ENCODE results near the gene ZNF296.
"Not testable (repeated sequence)": the region's sequence is repeated elsewhere in the genome, so short reads cannot be mapped to it uniquely, and the experiment has no call there.

The ZNF296 gene

DNA sequence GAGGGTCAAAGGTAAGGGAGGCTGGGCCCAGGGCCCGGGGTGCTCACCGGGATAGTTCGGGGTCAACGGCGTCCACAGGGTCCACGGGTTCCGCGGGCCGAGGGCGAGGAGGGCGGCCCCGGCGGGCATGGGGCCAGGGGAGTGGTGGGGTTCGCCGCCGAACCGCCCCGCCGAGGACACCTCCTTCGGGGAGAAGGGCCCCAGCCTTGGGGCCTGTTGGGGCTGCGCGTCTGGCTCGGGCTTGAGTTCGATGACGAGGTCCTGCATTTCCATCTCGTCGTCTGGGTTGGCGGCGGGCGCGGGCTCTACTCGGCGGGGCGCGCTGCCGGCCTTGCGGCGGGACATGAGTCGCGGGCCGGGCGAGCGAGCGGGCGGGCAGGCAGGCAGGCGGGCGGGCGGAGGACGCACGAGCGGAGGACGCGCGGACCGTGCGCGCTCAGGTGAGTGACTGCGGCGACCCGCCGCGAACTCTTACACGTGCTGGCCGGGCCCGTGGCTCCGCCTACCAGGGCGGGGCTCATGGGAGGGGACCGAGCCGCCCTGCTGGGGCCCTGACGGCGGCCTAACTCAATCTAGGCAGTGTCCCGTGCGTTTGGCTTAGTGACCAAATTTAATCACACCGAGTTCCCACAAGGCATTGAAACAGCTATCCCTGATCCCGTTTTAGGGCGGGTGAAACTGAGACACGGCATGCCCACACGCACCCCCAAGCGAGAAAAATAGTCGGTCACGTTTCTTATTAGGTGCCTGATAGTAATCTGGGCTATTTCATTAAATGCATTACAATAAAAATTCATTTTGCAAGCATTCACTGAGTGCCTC lies at the start of gene ZNF296:
ZNF296 (minus strand) TSS at position 450 of the 822 bp plus-strand sequence; CDS start at position 345, 105 bp downstream.
- DNase-seq = peak; percentile 75 to 84

DNA sequence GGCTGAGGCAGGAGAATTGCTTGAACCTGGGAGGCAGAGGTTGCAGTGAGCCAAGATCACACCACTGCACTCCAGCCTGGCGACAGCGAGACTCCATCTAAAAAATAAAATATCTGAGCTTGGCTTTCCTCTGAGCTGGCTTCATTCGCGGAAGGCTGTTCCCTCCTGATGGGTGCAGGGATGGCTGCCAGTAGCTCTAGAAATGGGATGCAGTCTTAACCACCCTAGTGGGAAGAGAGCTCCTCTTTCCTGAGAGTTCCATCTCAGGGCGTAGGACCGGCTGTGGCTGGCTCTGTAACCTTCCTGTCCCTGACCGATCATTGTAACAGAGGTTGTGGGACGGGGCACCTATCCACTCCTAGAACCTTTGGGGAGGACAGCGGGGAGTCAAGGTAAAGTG lies 49.1 kb upstream of the ZNF296 start:
- DNase-seq = no peak

DNA sequence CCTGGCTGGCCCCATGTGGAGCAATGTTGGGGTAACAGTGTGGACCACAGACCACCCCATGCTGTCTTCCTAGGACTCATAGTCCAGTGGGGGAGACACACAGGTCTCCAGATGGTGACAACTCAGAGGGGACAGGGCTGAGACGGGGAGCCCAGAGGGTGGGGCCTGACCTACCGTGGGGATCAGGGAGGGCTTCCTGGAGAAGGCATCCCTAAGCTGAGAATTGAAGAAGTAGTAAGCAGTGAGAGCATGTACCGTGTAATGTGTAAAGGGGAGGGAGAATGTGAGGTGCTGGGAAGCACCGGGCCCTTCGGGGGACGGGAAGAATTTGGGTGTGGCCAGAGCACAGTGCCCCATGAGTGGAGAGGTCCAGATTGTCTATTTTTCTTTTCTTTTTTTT lies 47.7 kb upstream of the ZNF296 start:
- DNase-seq = no peak

DNA sequence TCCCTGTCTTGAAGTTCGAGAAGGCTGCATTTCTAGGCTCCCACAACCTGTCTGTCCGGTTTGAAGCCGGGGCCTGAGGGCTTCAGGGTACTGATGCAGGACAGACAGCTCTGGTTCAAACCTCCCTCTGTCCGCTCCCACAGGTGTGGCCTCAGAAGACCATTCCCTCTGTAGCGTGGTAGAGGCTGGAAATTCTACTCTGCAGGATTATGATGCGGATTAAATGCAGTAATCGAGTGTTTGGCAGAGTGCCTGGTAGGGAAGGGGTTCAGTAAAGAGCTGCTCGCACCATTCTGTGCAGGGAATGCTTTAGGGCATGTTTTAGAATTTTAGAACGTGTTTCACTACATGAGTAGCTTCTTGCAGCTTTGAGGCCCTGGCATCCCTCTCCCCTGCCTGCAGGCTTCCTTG lies 47.2 kb upstream of the ZNF296 start:
- DNase-seq = no peak

DNA sequence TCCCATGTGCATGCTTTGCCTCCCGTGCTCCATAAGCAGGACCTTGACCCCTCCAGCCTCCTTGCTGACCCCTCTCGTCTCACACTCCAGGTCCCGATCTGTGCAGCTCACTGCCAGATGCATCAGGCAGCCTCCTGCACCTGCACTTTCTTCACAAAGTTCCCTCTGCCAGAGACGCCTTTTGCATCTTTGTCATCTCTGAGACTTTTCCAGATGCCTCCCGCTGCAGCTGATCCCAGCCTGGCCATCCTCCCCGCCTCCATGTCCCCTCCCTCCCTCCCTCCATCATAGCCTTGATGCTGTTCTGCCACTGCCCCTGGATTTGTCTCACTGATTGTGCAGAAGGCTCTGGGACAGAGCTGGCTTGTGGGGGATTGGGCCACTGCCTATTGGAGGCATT lies 46.6 kb upstream of the ZNF296 start:
- no peak for DNase-seq

DNA sequence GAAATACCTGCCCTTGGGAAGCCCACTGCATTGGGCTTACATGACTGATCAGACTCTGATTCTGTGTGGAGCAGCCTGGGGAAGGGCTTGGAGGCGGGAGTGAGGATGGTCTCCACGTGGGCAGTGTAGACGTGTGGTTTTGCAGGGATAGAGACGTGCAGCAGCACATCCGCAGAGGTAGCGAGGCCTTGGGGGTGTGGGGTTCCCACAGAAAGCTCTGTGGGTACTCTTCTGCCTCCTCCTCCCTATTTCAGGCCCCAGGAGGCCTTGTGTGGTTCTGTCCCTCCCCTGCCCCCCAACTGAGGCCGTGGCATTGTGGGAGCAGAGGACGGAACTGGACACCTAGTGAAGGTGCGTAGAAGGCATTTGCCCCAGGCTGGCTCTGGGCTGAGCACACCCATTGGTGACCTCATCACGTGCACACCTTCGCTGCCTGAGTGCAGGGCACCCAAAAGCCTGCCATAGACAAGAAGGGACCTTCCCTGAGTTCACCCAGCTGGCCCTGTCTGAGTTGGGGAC lies 45.6 kb upstream of the ZNF296 start:
- DNase-seq = no peak

DNA sequence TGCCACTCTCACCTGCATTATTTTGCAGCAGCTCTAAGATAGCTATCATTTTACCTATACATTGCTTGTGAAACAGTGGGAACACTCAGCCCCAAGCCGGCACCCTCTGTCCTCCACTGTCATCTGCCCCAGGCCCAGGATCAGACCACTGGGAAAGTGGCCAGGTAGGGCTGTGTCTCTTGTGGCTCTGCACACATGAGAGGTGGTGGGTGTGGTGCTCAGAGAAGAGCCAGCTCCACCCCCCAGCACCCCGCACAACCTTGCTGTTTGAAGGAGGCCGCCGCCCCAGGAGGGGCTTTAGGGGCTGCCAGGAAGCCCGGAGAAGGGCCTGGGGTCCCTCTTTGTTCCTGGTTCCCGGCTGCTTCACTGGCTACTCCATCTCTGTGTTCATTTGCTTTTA lies 43.3 kb upstream of the ZNF296 start:
- DNase-seq = no peak

DNA sequence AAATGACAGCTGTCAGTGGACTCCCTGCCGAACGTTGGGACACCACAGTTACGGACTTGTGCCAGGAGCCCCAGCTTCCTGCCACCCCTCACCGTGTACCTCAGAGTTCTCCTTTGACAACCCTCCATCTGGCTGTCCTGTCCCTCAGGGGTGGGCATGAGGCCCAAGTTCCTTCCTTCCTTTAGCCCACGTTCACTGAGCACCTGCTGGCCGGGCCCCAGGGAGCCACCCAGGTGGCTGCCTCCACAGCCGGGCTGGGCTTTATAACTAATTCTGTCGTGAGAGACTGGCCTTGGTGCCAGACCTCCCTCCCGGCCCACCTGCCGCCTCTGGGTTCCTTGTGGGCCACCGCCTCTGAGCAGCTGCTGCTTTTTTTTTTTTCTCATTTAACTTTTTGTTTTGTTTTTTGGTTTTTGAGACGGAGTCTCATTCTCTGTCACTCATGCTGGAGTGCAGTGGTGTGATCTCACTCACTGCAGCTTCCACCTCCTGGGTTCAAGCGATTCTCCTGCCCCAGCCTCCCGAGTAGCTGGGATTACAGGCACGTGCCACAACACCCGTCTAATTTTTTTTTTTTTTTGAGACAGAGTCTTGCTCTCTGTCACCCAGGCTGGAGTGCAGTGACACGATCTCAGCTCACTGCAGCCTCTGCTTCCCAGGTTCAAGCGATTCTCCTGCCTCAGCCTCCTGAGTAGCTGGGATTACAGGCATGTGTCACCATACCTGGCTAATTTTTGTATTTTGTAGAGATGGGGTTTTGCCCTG lies 42.5 kb upstream of the ZNF296 start:
- not testable (repeated sequence) for DNase-seq

DNA sequence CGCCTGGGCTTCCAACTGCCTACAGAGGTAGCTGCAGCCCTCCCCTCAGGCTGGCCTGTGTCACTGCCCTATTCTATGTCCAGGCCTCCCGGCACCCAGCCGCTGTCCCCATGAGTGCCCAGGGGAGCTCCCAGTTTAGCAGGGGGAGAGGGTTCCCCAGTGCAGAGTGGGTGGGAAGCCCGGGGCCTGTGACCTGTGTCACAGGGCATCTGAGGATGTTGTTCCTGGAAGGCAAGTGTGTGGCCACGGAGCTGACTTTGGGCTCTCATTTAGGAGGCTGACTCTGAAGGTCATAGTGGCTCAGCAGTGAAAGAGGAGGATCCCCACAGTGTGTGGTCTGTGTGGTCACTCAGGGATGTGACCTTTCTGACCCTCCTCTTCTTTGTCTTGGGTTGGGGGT lies 41.8 kb upstream of the ZNF296 start:
- no peak for DNase-seq

DNA sequence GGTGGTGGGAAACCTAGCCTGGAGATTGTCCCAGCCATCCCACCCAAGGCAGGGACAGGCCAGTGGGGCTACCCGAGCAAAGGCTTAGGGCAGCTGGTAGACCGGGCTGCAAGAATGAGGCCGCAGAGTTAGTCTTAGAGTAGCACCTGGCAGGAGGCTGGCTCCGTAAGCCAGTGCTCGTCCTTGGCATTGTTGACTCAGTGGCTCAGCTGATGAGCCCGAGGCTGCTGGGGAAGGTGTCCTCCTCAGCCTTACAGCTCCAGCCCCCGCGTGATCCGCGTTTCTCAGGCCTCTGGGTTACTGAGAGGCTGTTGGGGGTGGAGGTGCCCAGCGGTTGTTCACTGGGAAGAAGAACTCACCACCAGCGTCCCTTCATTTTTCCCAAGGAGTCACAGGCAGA lies 41.4 kb upstream of the ZNF296 start:
- DNase-seq = no peak

DNA sequence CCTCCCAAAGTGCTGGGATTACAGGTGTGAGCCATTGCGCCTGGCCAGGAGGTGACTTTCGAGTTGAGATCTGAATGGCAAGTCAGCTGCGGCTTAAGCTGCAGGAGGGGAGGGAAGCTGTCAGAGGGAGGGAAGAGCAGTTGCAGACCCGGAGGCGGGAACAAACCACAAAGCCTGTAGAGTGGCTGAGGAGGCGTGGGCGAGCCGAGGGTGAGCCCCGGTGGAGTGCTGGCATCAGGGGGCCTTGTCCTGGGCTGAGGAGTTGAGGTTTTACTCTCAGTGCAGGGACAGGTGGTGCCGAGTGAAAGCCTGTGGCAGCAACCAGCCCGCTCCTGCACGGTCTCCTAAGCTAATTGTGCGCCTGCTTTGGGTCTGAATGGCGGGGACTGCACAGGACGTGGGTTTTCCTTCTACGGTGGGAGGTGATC lies 40.9 kb upstream of the ZNF296 start:
- DNase-seq = peak; percentile 13 to 29

DNA sequence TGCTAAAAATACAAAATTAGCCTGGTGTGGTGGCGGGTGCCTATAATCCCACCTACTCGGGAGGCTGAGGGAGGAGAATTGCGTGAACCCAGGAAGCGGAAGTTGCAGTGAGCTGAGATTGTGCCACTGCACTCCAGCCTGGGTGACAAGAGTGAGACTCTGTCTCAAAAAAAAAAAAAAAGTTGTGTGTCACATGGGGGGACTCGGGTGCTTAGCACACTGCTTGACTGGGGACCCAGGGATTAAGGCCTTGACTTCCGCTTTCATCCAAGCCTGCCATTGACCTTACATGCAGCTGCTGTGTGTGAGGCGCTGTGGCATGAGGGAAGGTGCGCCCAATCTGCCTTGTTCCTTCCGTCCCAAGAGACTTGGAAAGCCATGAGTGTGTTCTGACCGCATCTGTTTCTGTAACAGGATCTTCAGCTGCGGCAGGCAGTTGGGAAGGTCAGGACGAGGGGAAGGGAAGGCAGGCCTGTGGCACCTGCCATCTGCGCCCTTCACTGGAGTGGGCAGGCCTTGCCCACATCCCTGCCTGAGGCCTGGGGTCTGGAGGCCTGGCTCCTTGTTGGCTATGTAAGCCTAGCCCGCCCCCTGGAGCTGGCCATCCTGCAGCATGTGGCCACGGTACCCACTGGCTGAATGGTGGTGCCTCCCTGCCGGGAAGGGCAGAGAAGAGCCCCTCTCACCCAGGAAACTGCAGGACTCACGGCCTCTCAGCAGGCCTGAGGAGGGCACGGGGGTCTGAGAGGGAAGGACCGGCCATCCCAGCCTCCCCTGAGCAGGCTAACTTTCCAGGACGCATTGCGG lies 39.7 kb upstream of the ZNF296 start:
- peak in 1 of 2 donors; percentile 9 for DNase-seq

DNA sequence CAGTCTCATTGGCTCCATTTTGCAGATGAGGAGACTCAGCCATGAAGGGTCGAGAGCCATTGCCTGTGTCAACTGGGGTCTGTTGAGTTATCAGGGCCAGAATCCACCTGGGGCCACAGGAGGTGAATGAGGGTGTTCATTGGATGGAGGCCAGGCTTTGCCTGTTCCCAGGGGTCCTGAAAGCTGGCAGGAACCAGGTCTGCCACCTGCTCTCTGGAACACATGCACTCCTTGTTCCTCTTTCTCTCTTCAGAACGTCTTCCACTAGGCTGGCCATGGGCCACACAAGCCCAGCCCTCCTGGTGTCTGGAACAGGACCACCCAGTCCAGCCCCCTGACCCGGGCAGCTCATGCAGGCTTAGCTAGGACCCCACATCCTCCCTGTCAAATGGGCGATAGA lies 37.8 kb upstream of the ZNF296 start:
- no peak for DNase-seq

DNA sequence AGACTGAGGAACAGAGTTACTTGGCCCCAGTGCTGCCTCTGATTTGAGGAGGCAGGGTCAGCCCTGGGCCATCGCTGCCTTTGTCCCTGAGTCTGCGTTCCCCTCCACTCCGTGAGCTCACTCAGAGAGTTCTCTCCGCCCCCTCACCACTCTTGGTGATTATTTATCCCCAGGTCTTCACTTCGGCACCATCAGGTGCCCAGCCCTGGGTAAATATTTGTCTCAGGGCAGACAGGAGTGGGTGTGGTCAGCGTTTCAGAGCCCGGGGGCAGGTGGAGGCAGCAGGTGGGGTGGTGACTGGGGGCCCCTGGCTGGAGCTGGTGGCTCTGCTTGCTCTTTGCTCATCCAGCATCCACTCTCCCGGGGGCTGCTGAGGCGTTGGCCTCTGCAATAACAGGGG lies 37.4 kb upstream of the ZNF296 start:
- no peak for DNase-seq

DNA sequence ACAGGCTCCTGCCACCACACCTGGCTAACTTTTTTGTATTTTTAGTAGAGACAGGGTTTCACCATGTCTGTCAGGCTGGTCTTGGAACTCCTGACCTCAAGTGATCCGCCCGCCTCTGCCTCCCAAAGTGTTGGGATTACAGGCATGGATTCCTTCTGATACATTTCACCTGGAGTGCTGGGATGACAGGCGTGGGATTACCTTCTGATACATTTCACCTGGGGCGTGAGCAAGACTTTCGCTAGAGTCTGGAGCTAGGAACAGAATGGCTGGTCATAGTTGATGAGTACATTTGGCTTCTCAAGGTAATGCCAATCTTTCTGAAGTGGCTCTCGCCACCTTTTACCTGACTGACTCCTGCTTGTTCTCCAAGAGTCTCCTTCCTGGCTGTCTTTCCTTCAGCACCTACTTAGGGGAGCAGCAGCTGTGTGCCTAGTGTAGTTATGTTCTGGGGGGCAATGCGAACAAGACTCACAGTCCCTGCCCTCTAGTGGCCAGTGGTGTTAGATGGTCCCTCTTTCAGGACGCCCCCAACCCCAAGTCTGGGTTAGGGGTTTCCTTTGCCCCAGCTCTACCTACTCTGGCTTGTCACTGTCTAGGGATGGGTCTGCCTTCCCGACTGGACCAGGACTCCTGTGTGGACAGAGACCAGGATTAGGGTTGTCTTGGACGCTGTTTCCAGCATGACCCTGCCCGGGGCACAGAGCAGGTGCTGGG lies 36.0 kb upstream of the ZNF296 start:
- no peak for DNase-seq

DNA sequence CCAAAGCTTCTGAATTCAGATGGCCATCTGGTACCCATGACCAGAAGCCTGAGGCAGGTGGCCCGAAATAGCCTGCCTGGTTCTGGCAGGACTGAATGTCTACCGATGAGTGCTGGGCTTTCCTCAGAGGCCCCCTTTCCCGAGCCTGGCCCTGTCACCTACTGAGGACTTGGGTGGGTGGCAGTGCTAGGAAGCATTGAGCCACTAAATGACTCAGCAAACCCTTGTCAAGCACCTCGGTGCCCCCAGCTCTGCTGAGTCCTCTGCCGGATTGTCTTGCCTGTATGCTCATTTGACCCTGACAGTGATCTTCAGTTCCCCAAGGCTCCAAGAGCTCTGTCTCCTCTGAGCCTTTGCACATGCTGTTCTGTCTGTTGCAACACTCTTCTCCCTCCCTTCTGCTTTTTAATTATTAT lies 34.6 kb upstream of the ZNF296 start:
- no peak for DNase-seq

DNA sequence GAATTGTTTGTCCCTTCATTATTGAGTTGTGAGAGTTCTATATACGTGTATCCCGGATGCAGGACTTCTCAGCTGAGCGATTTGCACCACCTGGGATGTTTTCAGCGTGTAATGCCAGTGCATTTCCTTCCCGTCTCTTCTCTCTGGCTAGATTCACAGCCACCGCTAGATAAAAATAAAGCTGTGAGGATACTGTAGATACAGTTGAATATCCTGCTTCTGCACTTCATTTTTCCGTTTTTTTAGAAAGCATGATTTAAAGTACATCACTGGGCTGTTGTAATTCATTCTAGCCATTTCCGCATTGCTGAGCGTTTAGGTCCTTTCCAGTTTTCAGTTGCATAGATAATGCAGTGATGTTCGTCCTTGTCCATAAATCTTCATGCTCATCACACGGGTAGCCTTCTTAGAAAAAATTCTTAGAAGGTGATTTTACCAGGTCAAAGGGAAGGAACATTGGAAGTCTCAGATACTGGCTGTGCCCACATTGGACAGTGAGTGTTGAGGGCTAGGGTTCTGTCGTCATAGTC lies 31.4 kb upstream of the ZNF296 start:
- DNase-seq = no peak

DNA sequence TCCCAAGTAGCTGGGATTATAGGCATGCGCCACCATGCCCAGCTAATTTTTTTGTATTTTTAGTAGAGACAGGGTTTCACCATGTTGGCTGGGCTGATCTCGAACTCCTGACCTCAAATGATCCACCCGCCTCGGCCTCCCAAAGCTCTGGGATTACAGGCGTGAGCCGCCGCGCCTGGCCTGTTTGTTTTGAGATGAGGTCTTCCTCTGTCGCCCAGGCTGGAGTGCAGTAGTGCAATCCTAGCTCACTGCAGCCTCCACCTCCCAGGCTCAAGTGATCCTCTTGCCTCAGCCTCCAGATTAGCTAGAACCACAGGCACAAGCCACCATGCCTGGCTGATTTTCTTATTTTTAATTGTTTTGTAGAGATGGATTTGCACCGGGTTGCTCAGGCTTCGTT lies 30.1 kb upstream of the ZNF296 start:
- not testable (repeated sequence) for DNase-seq

DNA sequence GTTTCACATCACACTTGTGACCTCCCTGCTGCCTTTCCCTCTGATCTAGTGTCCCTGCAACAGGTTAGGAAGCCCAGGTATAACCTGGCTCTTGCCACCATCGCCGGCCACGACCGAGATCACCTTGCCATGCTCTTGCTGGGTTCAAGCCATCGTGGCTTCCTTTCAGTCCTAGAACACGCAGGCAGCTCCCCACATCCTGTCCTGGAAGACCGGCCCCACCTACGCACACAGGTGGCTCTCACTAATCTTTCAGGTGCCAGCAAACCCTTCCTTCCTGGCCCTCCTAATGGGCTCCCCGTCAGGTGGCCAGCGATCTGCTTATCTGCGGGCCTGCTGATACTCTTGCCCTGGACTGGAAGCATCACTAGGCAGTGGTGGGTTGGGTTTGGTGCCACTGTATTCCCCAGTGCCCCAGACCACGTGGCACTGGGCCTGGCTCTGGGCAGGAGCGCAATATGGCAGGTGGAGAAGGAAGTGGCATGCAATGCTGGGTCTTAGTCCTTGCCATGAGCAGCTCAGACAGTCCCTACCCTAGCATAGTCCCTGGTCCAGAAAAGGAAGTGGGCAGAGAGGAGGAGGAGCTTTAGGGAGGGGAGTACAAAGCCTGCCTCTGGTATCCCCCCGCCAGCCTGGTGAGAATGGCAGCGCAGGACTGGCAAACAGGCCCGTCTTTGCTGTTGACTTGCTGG lies 28.5 kb upstream of the ZNF296 start:
- DNase-seq = no peak

DNA sequence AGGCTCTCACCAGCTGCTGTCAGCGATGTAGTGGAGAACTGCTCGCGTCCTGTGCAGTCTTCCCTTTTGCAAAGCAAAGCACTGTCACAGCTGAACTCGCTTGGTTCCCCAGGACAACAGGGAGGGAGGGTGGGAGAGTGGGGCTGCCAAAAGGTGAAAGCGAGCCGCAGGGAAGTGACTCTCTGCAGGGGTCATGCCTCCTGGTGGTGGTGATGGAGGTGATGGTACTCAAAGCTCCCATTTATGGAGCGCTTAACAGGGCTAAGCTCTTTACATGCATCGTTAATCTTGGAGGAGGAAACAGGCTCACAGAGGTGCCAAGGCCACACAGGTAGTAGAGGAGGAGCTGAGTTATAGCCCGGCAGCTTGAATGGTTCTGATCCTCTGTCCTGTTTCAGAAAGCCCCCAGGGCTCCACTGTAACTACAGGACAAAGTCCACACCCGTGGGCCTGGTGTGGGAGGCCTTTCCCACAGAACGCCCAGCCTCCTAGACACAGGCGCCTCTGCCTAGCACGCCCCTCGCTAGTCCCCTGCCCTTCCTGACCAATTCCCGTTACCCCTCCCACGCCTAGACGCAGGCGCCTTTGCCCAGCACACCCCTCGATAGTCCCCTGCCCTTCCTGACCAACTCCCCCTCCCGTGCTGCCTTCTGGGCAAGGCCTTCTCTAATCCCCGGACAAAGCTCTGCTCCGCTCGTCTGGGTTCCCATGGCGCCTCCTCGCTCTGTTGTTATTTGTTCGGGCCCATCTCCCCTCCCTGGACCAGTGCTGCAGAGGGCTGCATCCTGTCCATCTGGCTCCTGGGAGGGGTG lies 27.4 kb upstream of the ZNF296 start:
- peak in 1 of 2 donors; percentile 15 for DNase-seq

DNA sequence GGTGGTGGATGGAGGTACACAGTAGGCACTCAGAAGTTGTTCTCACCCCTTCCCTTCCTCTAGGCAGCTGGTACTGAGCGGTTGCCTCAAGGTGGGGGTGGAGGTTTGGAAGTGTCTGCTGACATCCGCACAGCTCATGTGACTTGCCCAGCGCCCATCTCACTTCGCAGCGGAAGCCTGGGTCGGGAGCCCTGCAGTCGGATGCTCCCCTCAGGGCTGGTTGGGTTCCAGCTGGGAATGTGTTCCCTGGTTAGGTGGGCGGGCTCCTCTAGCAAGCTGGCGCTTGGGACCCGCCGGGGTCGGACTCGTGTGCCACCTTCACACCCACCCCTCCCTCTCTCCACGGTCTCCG lies 26.9 kb upstream of the ZNF296 start:
- peak; percentile 32 to 54 for DNase-seq
